K562 (cell line): ENCODE measurements around the gene IGSF9. TPM values are rescaled to one million over a fixed set of nuclear protein-coding genes. Genes with fewer than 3 reads are reported as not detected.

Experiments
- ARHGAP35 ChIP-seq: fragments of 450-650 bp; IDR thresholded peaks from 2 replicates; pipeline ENCODE4 v1.6.1; 2018; ENCODE audit not compliant: partially characterized antibody
- ARID3B ChIP-seq: fragments of 250-450 bp; sonication (Bioruptor Pico); IDR thresholded peaks from 2 replicates; pipeline ENCODE4 v1.4.0; 2020; ENCODE audit warnings: borderline replicate concordance
- ATF2 ChIP-seq: sonication (generic); formaldehyde crosslinking; IDR thresholded peaks from 2 replicates; pipeline ENCODE4 v1.8.1; 2022; ENCODE audit warnings: missing genetic modification reagents
- BRD9 ChIP-seq: fragments of 450-650 bp; IDR thresholded peaks from 2 replicates; pipeline ENCODE4 v1.6.1; 2018; ENCODE audit warnings: low read depth; ENCODE audit not compliant: partially characterized antibody
- FOXA1 ChIP-seq: fragments of 450-650 bp; IDR thresholded peaks from 2 replicates; pipeline ENCODE4 v1.6.1; 2016; ENCODE audit warnings: mild to moderate bottlenecking, borderline replicate concordance
- IFI16 ChIP-seq: fragments of 250-450 bp; sonication (Bioruptor Pico); IDR thresholded peaks from 2 replicates; pipeline ENCODE4 v2.1.2; 2022; ENCODE audit warnings: mild to moderate bottlenecking, inconsistent platforms
- POLR2H ChIP-seq: IDR thresholded peaks from 2 replicates; pipeline ENCODE4 v1.6.1; 2016; ENCODE audit warnings: missing genetic modification characterization, low read depth, mild to moderate bottlenecking, control low read depth, missing compliant biosample characterization, moderate library complexity
- RBBP5 ChIP-seq: fragments of 200-600 bp; sonication (generic); IDR thresholded peaks from 2 replicates; pipeline ENCODE4 v1.6.1; 2012; ENCODE audit warnings: borderline replicate concordance, mild to moderate bottlenecking, low read length, control low read depth, inconsistent platforms; ENCODE audit not compliant: insufficient read depth, poor library complexity, severe bottlenecking
- RBFOX2 ChIP-seq: fragments of 200-400 bp; formaldehyde crosslinking; IDR thresholded peaks from 2 replicates; pipeline ENCODE4 v1.6.1; 2017; ENCODE audit warnings: low read depth, mild to moderate bottlenecking, low read length, moderate library complexity
- SP1 ChIP-seq: sonication (generic); formaldehyde crosslinking; IDR thresholded peaks from 2 replicates; pipeline ENCODE4 v1.8.1; 2022; ENCODE audit warnings: mild to moderate bottlenecking, missing genetic modification reagents
- TEAD1 ChIP-seq, 2 experiments: fragments of 450-650 bp in 1 of 2; sonication (generic) in 1 of 2; formaldehyde crosslinking; IDR thresholded peaks; 2 replicates each; pipeline versions ENCODE4 v1.4.0 to v1.8.0; 2020 to 2022; ENCODE audit warnings: mild to moderate bottlenecking in 2 of 2, missing genetic modification reagents in 1 of 2
- ZNF766 ChIP-seq: fragments of 200-800 bp; sonication (Bioruptor generic); conservative IDR thresholded peaks from 2 replicates; pipeline ENCODE4 v1.6.1; 2016; ENCODE audit warnings: missing genetic modification characterization, missing compliant biosample characterization
- polyA plus RNA-seq, 8 experiments: library from polyadenylated mRNA; depleted of rRNA in 4 of 8; stranded (reverse) in 5 of 8; unstranded in 3 of 8; fragments of >200 nt; fragmentation: Nextera tagmentation in 2 of 8; fragmentation: Illumina TruSeq in 1 of 8; extraction: Ambion mirVana in 2 of 8; extraction: Trizol in 1 of 8; gene quantifications; 2 replicates each; pipeline versions ENCODE4 v1.2.1 to v1.2.3, GENCODE V29; 2011 to 2014; ENCODE audit warnings: inconsistent platforms in 1 of 8, missing spikeins in 1 of 8
- total RNA-seq, 7 experiments: library from RNA; depleted of rRNA in 6 of 7; stranded (reverse); fragments of >200 nt in 6 of 7; fragmentation: Illumina TruSeq in 2 of 7; extraction: Trizol in 2 of 7; gene quantifications; 2 replicates each; pipeline versions ENCODE4 v1.2.1 to v1.2.3, GENCODE V29; 2011 to 2021; ENCODE audit warnings: low replicate concordance in 1 of 7
- TF ChIP-seq, protein P1 (sequence below): fragments of 450-650 bp; IDR thresholded peaks from 2 replicates; pipeline ENCODE4 v1.6.1; 2018; ENCODE audit not compliant: partially characterized antibody
- TF ChIP-seq, protein P2 (sequence below): fragments of 250-450 bp; sonication (Bioruptor Pico); IDR thresholded peaks from 2 replicates; pipeline ENCODE4 v1.8.0; 2022; ENCODE audit warnings: inconsistent platforms, mild to moderate bottlenecking, moderate library complexity, borderline replicate concordance

IGSF9 gene
- total and polyA plus RNA-seq, 9 of the 15 experiments (the other 6 are each of a cell fraction or from before 2014, with no cell fraction given) = 0.03 to 0.29 (median 0.07) TPM; not detected in 1

- TF ChIP-seq, protein P1, sequence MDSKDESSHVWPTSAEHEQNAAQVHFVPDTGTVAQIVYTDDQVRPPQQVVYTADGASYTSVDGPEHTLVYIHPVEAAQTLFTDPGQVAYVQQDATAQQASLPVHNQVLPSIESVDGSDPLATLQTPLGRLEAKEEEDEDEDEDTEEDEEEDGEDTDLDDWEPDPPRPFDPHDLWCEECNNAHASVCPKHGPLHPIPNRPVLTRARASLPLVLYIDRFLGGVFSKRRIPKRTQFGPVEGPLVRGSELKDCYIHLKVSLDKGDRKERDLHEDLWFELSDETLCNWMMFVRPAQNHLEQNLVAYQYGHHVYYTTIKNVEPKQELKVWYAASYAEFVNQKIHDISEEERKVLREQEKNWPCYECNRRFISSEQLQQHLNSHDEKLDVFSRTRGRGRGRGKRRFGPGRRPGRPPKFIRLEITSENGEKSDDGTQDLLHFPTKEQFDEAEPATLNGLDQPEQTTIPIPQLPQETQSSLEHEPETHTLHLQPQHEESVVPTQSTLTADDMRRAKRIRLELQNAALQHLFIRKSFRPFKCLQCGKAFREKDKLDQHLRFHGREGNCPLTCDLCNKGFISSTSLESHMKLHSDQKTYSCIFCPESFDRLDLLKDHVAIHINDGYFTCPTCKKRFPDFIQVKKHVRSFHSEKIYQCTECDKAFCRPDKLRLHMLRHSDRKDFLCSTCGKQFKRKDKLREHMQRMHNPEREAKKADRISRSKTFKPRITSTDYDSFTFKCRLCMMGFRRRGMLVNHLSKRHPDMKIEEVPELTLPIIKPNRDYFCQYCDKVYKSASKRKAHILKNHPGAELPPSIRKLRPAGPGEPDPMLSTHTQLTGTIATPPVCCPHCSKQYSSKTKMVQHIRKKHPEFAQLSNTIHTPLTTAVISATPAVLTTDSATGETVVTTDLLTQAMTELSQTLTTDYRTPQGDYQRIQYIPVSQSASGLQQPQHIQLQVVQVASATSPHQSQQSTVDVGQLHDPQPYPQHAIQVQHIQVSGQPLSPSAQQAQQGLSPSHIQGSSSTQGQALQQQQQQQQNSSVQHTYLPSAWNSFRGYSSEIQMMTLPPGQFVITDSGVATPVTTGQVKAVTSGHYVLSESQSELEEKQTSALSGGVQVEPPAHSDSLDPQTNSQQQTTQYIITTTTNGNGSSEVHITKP = peak; percentile 53
- TF ChIP-seq RBFOX2 (peak; percentile 48; the same call in 1 of the 2 replicates), RBBP5 (peak; percentile 12), FOXA1 (no peak), ARHGAP35 (no peak), IFI16 (no peak), SP1 (CRISPR knock-in tag) (peak; percentile 0; the same call in 1 of the 2 replicates), POLR2H (tag) (no peak), ARID3B (CRISPR knock-in tag) (no peak), BRD9 (no peak), ATF2 (no peak), TEAD1 (CRISPR knock-in tag; IDR thresholded peaks at IDR 0.05) (no peak), ZNF766 (CRISPR knock-in tag) (no peak)
- TF ChIP-seq, protein P2, sequence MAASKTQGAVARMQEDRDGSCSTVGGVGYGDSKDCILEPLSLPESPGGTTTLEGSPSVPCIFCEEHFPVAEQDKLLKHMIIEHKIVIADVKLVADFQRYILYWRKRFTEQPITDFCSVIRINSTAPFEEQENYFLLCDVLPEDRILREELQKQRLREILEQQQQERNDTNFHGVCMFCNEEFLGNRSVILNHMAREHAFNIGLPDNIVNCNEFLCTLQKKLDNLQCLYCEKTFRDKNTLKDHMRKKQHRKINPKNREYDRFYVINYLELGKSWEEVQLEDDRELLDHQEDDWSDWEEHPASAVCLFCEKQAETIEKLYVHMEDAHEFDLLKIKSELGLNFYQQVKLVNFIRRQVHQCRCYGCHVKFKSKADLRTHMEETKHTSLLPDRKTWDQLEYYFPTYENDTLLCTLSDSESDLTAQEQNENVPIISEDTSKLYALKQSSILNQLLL (CRISPR knock-in tag) = no peak
Observed at GRCh38 chr1:159922511-159923202, 22.8 kb downstream of the IGSF9 start (continued).
